ACHN (cell line): ENCODE results near the gene AFAP1.

Experiments used
- DNase-seq: peaks from one replicate; pipeline ENCODE4 v3.0.0-alpha.2; 2015
- in situ Hi-C: cut with HindIII; loops from 2 replicates; pipeline ENCODE4 v1.10.0; 2017; ENCODE audit warnings: low sequenced_read_pairs, low pct_ligation_motif_present, low pct_unique_long_range_greater_than_20kb

The AFAP1 gene

GRCh38 chr4:7821245-7822136 lies 118.2 kb downstream of the AFAP1 start:
- in situ Hi-C loops, result loop anchor here (25.0 kb wide), 1 partner anchor 116 kb away; the partner anchor contains the start of gene AFAP1
- no peak for DNase-seq

- no peak for DNase-seq
- in situ Hi-C loops, result loop anchor here (25.0 kb wide), 1 partner anchor 117 kb away; the partner anchor contains the start of gene AFAP1
These were observed 119.4 kb downstream of the AFAP1 start for GRCh38 chr4:7820031-7820818.

- in situ Hi-C loops, result loop anchor here (25.0 kb wide), 1 partner anchor 118 kb away; the partner anchor contains the start of gene AFAP1
- DNase-seq, result no peak
These were observed 120.2 kb downstream of the AFAP1 start for GRCh38 chr4:7819446-7819845.

- in situ Hi-C loops, result loop anchor here (25.0 kb wide), 1 partner anchor 119 kb away; the partner anchor contains the start of gene AFAP1
- DNase-seq, result no peak
These were observed 121.2 kb downstream of the AFAP1 start for GRCh38 chr4:7818399-7818911.

GRCh38 chr4:7817877-7818398 lies 121.7 kb downstream of the AFAP1 start:
- in situ Hi-C loops, result loop anchor here (25.0 kb wide), 1 partner anchor 119 kb away; the partner anchor contains the start of gene AFAP1
- no peak for DNase-seq

GRCh38 chr4:7816771-7817170 lies 122.9 kb downstream of the AFAP1 start:
- no peak for DNase-seq

GRCh38 chr4:7815981-7816380 lies 123.7 kb downstream of the AFAP1 start:
- in situ Hi-C loops, result loop anchor here (25.0 kb wide), 1 partner anchor 121 kb away; the partner anchor contains the start of gene AFAP1

More at GRCh38 chr4:7816771-7817170, 122.9 kb downstream of the AFAP1 start:
- in situ Hi-C loops, result loop anchor here (25.0 kb wide), 1 partner anchor 121 kb away; the partner anchor contains the start of gene AFAP1

GRCh38 chr4:7815562-7815961 lies 124.1 kb downstream of the AFAP1 start:
- no peak for DNase-seq

More at GRCh38 chr4:7815981-7816380, 123.7 kb downstream of the AFAP1 start:
- no peak for DNase-seq

GRCh38 chr4:7814451-7814850 lies 125.2 kb downstream of the AFAP1 start:
- in situ Hi-C loops, result loop anchor here (25.0 kb wide), 1 partner anchor 123 kb away; the partner anchor contains the start of gene AFAP1
- DNase-seq, result no peak

More at GRCh38 chr4:7815562-7815961, 124.1 kb downstream of the AFAP1 start:
- in situ Hi-C loops, result loop anchor here (25.0 kb wide), 1 partner anchor 122 kb away; the partner anchor contains the start of gene AFAP1

GRCh38 chr4:7813674-7814073 lies 126.0 kb downstream of the AFAP1 start:
- in situ Hi-C loops, result loop anchor here (25.0 kb wide), 1 partner anchor 124 kb away; the partner anchor contains the start of gene AFAP1
- peak; percentile 79 for DNase-seq

GRCh38 chr4:7812921-7813320 lies 126.7 kb downstream of the AFAP1 start:
- DNase-seq, result no peak
- in situ Hi-C loops, result loop anchor here (25.0 kb wide), 1 partner anchor 124 kb away; the partner anchor contains the start of gene AFAP1

- DNase-seq, result peak; percentile 41
- in situ Hi-C loops, result loop anchor here (25.0 kb wide), 1 partner anchor 125 kb away; the partner anchor contains the start of gene AFAP1
These were observed 127.3 kb downstream of the AFAP1 start for GRCh38 chr4:7812231-7812857.

- no peak for DNase-seq
- in situ Hi-C loops, result loop anchor here (25.0 kb wide), 1 partner anchor 126 kb away; the partner anchor contains the start of gene AFAP1
These were observed 128.0 kb downstream of the AFAP1 start for GRCh38 chr4:7811536-7812191.

GRCh38 chr4:7810783-7811535 lies 128.7 kb downstream of the AFAP1 start:
- in situ Hi-C loops, result loop anchor here (25.0 kb wide), 1 partner anchor 126 kb away; the partner anchor contains the start of gene AFAP1

GRCh38 chr4:7808752-7809151 lies 130.9 kb downstream of the AFAP1 start:
- in situ Hi-C loops, result loop anchor here (25.0 kb wide), 1 partner anchor 129 kb away; the partner anchor contains the start of gene AFAP1
- no peak for DNase-seq

More at GRCh38 chr4:7810783-7811535, 128.7 kb downstream of the AFAP1 start:
- no peak for DNase-seq

GRCh38 chr4:7808181-7808580 lies 131.5 kb downstream of the AFAP1 start:
- DNase-seq, result no peak
- in situ Hi-C loops, result loop anchor here (25.0 kb wide), 1 partner anchor 129 kb away; the partner anchor contains the start of gene AFAP1
